ENCODE data around the gene SLAMF8.

SLAMF8 gene

GRCh38 chr1:159860456-159860855 lies 33.8 kb downstream of the SLAMF8 start:
- H3K9me2 ChIP-seq (replicated peaks; ENCODE audit: insufficient read depth, low read length) = no peaks in the 10 kb centered on the region
- H3K9me3 ChIP-seq (ENCODE audit: insufficient read depth, low read length) = no peaks in the 10 kb centered on the region
- no peak overlapping the region for H3K4me2 ChIP-seq (ENCODE audit: low read depth, low read length, poor library complexity, severe bottlenecking)
- no peaks in the 10 kb centered on the region for H3F3A ChIP-seq (ENCODE audit: insufficient read depth)
- H3K36me3 ChIP-seq (ENCODE audit: low read length) = no peaks in the 10 kb centered on the region
- no peak overlapping the region for H3K9ac ChIP-seq (ENCODE audit: low read length)
- H3K27me3 ChIP-seq (ENCODE audit: low read length) = no peaks in the 10 kb centered on the region
- H2AFZ ChIP-seq (ENCODE audit: low read depth, low read length, severe bottlenecking) = no peak overlapping the region
- H3K79me2 ChIP-seq (ENCODE audit: insufficient read depth, low read length) = no peaks in the 10 kb centered on the region
- TF ChIP-seq EZH2phosphoT487 (conservative IDR thresholded peaks at IDR 0.05; ENCODE audit: low read length) = no peak
- TF ChIP-seq CTCF (IDR thresholded peaks at IDR 0.05; ENCODE audit: insufficient read depth, low read length, poor library complexity, severe bottlenecking) = no peak
- H4K20me1 ChIP-seq (ENCODE audit: low read depth, low read length) = no peaks in the 10 kb centered on the region
- no peak overlapping the region for H3K4me3 ChIP-seq (ENCODE audit: insufficient read depth, low read length, poor library complexity, severe bottlenecking)
- H3K27ac ChIP-seq (ENCODE audit: low read depth, low read length) = no peak overlapping the region

DNA sequence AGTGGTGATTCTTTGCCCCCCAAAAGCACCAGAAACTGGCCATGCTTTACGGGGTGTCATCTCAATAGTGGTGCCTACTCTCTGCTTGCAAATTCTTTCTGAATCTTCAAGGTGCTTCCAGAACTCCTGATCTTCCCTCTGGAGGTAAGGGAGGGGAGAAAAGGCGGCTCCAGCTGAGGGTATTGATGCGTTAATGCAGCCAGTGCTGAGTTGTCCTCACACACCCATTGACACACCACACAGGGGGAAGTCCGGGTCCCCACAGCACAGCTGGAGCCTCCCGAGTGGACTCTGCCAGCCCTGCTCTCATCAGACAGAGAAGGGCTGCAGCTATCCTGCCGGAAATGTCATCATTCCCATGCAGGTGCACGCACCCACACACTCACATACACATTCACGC lies 34.5 kb downstream of the SLAMF8 start:
- Histone ChIP-seq H4K20me1 (ENCODE audit: low read depth, low read length) (no peaks in the 10 kb centered on the region), H3K36me3 (ENCODE audit: low read length) (no peaks in the 10 kb centered on the region), H3K79me2 (ENCODE audit: insufficient read depth, low read length) (no peaks in the 10 kb centered on the region)

DNA sequence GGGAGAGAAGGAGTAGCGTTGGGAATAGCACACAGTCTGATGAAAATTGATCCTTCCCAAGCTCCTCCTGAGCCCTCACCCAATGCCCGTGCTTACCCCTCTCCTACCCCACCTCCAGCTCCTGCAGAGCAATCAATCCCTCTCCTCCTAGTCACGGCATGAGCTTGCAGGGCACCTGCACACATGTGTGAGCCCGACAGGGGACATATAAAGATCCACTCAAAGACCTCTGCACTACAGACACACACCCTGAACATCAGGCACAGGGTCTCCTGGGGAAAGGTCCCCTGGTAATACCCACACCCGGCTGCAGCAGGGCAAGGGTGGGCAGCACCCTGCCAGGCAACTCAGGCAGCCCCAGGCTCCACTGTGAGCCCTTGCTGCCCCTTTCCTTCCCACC lies 35.4 kb downstream of the SLAMF8 start:
- no peaks in the 10 kb centered on the region for H3K9me3 ChIP-seq (ENCODE audit: insufficient read depth, low read length)
- H2AFZ ChIP-seq (ENCODE audit: low read depth, low read length, severe bottlenecking) = no peak overlapping the region
- no peaks in the 10 kb centered on the region for H3K36me3 ChIP-seq (ENCODE audit: low read length)
- H4K20me1 ChIP-seq (ENCODE audit: low read depth, low read length) = no peaks in the 10 kb centered on the region
- H3F3A ChIP-seq (ENCODE audit: insufficient read depth) = no peaks in the 10 kb centered on the region
- TF ChIP-seq CTCF (IDR thresholded peaks at IDR 0.05; ENCODE audit: insufficient read depth, low read length, poor library complexity, severe bottlenecking) = no peak
- TF ChIP-seq EZH2phosphoT487 (conservative IDR thresholded peaks at IDR 0.05; ENCODE audit: low read length) = no peak
- H3K9me2 ChIP-seq (replicated peaks; ENCODE audit: insufficient read depth, low read length) = no peaks in the 10 kb centered on the region
- H3K4me2 ChIP-seq (ENCODE audit: low read depth, low read length, poor library complexity, severe bottlenecking) = no peak overlapping the region
- H3K9ac ChIP-seq (ENCODE audit: low read length) = no peak overlapping the region
- no peak overlapping the region for H3K27ac ChIP-seq (ENCODE audit: low read depth, low read length)
- H3K79me2 ChIP-seq (ENCODE audit: insufficient read depth, low read length) = no peaks in the 10 kb centered on the region
- no peaks in the 10 kb centered on the region for H3K27me3 ChIP-seq (ENCODE audit: low read length)
- H3K4me3 ChIP-seq (ENCODE audit: insufficient read depth, low read length, poor library complexity, severe bottlenecking) = no peak overlapping the region

More for the DNA sequence above, 34.5 kb downstream of the SLAMF8 start:
- Histone ChIP-seq H3K27me3 (ENCODE audit: low read length) (no peaks in the 10 kb centered on the region), H2AFZ (ENCODE audit: low read depth, low read length, severe bottlenecking) (no peak overlapping the region), H3K4me3 (ENCODE audit: insufficient read depth, low read length, poor library complexity, severe bottlenecking) (no peak overlapping the region), H3K9me2 (replicated peaks; ENCODE audit: insufficient read depth, low read length) (no peaks in the 10 kb centered on the region), H3K27ac (ENCODE audit: low read depth, low read length) (no peak overlapping the region), H3K4me2 (ENCODE audit: low read depth, low read length, poor library complexity, severe bottlenecking) (no peak overlapping the region), H3K9ac (ENCODE audit: low read length) (no peak overlapping the region), H3K9me3 (ENCODE audit: insufficient read depth, low read length) (no peaks in the 10 kb centered on the region), H3F3A (ENCODE audit: insufficient read depth) (no peaks in the 10 kb centered on the region)
- no peak for TF ChIP-seq EZH2phosphoT487 (conservative IDR thresholded peaks at IDR 0.05; ENCODE audit: low read length)
- no peak for TF ChIP-seq CTCF (IDR thresholded peaks at IDR 0.05; ENCODE audit: insufficient read depth, low read length, poor library complexity, severe bottlenecking)
